Breast epithelium (tissue), 4 donors: ENCODE measurements around the gene FBXW9. TPM values are rescaled to one million over a fixed set of nuclear protein-coding genes. Genes with fewer than 3 reads are reported as not detected.

Experiments
- DNase-seq, 2 donors: peaks; one replicate each; pipeline ENCODE4 v3.0.0-alpha.2; 2019; ENCODE audit warnings: low spot score in 2 of 2
- H3K27ac ChIP-seq, 2 donors: fragments of 200-600 bp; sonication (generic) in 1 of 2; one replicate each; pipeline ENCODE4 v1.5.1; 2016 to 2019; ENCODE audit warnings: mild to moderate bottlenecking in 1 of 2
- H3K27me3 ChIP-seq, 2 donors: fragments of 200-600 bp; sonication (generic) in 1 of 2; one replicate each; pipeline versions ENCODE4 v1.5.1 to v1.6.0; 2017 to 2019; ENCODE audit warnings: control low read depth in 1 of 2, mild to moderate bottlenecking in 1 of 2
- H3K36me3 ChIP-seq: fragments of 200-600 bp; one replicate; pipeline ENCODE4 v1.5.1; 2019
- H3K4me1 ChIP-seq, 2 donors: fragments of 200-600 bp; sonication (generic); one replicate each; pipeline ENCODE4 v1.5.1; 2016 to 2019; ENCODE audit warnings: control low read depth in 1 of 2
- H3K4me3 ChIP-seq, 3 donors: fragments of 200-600 bp; sonication (generic); 1 replicate in 2 of 3; 2 replicates in 1 of 3; pipeline ENCODE4 v1.5.1; 2016 to 2019; ENCODE audit warnings: mild to moderate bottlenecking in 3 of 3, moderate library complexity in 2 of 3
- H3K9me3 ChIP-seq, 2 donors: fragments of 200-600 bp; sonication (generic) in 1 of 2; one replicate each; pipeline ENCODE4 v1.5.1; 2016 to 2019; ENCODE audit warnings: control low read depth in 1 of 2
- CTCF ChIP-seq, 3 donors: fragments of 450-650 bp; IDR thresholded peaks; one replicate each; pipeline ENCODE4 v1.5.1; 2016 to 2017; ENCODE audit warnings: antibody characterized with exemption in 3 of 3, mild to moderate bottlenecking in 3 of 3, moderate library complexity in 3 of 3
- POLR2A ChIP-seq: fragments of 450-650 bp; IDR thresholded peaks from one replicate; pipeline ENCODE4 v1.6.1; 2016; ENCODE audit warnings: antibody characterized with exemption, mild to moderate bottlenecking, moderate library complexity
- POLR2AphosphoS5 ChIP-seq, 3 donors: sonication (generic); formaldehyde crosslinking; IDR thresholded peaks; one replicate each; pipeline ENCODE4 v1.6.1; 2017; ENCODE audit warnings: antibody characterized with exemption in 3 of 3
- intact Hi-C: fragments of 100-400 bp; cut with DNase I; formaldehyde crosslinking; loops from one replicate; pipeline ENCODE4 v1.15.1; 2023; ENCODE audit warnings: low total_unique reads
- total RNA-seq, 3 donors: library from RNA; depleted of rRNA; stranded (reverse); fragments of >200 nt; gene quantifications; one replicate each; pipeline ENCODE4 v1.1.0, GENCODE V29; 2016

FBXW9 gene
- total RNA-seq, 3 donors from 2014 or later = 4.8 to 13.8 (median 8.5) TPM

GRCh38 chr19:12723641-12724426 is 27.4 kb upstream of the FBXW9 start, which contains the start of gene TNPO2:
Gene TNPO2 (minus strand): TSS chr19:12723932. CDS start chr19:12720977, 2,955 bp downstream.
- no peak for TF ChIP-seq CTCF (IDR thresholded peaks at IDR 0.05)
- TF ChIP-seq POLR2AphosphoS5 (IDR thresholded peaks at IDR 0.05) = no peak
- no peak for TF ChIP-seq POLR2A
- no peaks in the 10 kb centered on the region for H3K36me3 ChIP-seq
- no peaks in the 10 kb centered on the region for H3K27me3 ChIP-seq
- intact Hi-C loops = no loop called here
- peak within 1 kb of the TSS; percentile 86 to 95 for H3K27ac ChIP-seq
- no peaks in the 10 kb centered on the region for H3K9me3 ChIP-seq
- peaks cover 0 to 4% of the 10 kb centered on the region in 2 donors for H3K4me1 ChIP-seq
- H3K4me3 ChIP-seq = peak within 1 kb of the TSS; percentile 77 to 97 (median 81)
- no peak for DNase-seq

DNA sequence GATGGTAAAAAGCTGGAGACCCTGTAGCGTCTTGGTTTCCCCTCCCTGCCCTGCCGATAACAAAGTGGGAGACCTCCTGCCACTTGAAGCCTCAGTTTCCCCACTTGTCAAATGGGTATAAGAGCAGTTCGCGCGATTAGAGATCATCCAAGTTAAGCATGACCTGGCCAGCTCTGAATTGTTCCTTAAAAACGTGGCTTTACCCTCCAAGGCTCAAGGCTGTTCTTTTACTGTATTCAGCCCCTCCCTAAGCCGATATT is 26.9 kb upstream of the FBXW9 start:
- no peak for DNase-seq
- no peaks in the 10 kb centered on the region for H3K36me3 ChIP-seq
- TF ChIP-seq POLR2AphosphoS5 (IDR thresholded peaks at IDR 0.05) (no peak), POLR2A (no peak)
- no peaks in the 10 kb centered on the region for H3K9me3 ChIP-seq
- H3K4me1 ChIP-seq = peaks cover 0 to 4% of the 10 kb centered on the region in 2 donors
- H3K4me3 ChIP-seq = peak overlapping the region; percentile 77 to 97 (median 81)
- intact Hi-C loops = no loop called here
- no peaks in the 10 kb centered on the region for H3K27me3 ChIP-seq
- peak overlapping the region; percentile 86 to 95 for H3K27ac ChIP-seq

DNA sequence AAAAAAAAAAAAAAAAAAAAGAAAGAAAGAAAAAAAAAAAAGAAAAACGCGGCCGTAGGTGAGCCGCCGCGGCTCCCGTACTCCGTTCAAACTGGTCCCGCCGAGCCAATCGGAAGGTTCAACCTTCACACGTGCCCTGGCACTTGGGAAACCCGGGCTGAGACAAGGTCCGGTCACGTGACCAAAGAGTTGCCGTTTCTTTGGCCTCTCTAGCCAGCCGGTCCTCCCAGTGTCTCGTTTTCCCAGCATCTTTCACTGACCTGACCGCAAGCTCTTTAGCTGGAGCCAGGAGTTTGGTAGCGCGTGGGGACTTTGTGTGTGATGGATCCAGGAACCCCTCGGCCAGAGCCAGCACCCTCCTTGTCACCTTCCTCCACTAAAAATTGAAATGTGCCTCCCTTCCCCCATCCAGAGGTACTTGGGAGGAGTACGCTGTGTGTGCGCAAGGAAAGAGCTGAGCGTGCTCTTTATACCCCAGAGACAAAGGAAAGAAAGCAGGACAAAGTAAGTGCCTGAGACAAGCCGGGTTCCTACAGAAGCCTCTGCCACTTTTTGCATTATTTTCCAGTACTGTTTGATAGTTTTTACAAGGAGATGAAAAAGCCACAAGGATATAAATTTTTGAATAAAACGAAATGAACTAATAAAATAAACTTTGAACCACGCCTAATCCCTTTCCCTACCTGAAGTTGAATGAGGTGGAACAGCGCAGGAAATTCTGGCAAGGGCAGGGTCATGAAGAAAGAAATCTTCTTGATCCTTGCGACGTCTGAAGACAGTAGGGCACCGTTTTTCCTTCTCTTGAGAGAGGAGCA is 26.3 kb upstream of the FBXW9 start:
- peaks cover 0 to 4% of the 10 kb centered on the region in 2 donors for H3K4me1 ChIP-seq
- TF ChIP-seq POLR2A (no peak), CTCF (IDR thresholded peaks at IDR 0.05) (no peak), POLR2AphosphoS5 (IDR thresholded peaks at IDR 0.05) (peak; percentile 49 to 77 (median 74))

GRCh38 chr19:12721656-12722565 is 25.5 kb upstream of the FBXW9 start:
- peak; percentile 68 to 69 for DNase-seq

More for the DNA sequence above, 26.3 kb upstream of the FBXW9 start:
- peak overlapping the region; percentile 77 to 97 (median 81) for H3K4me3 ChIP-seq
- intact Hi-C loops = no loop called here
- H3K36me3 ChIP-seq = no peaks in the 10 kb centered on the region
- no peaks in the 10 kb centered on the region for H3K27me3 ChIP-seq
- H3K9me3 ChIP-seq = no peaks in the 10 kb centered on the region
- peak; percentile 97 to 98 for DNase-seq
- peak overlapping the region; percentile 95 to 98 for H3K27ac ChIP-seq

More at GRCh38 chr19:12721656-12722565, 25.5 kb upstream of the FBXW9 start:
- H3K27me3 ChIP-seq = no peaks in the 10 kb centered on the region
- peak overlapping the region; percentile 95 to 98 for H3K27ac ChIP-seq
- intact Hi-C loops = no loop called here
- TF ChIP-seq POLR2A (no peak), POLR2AphosphoS5 (IDR thresholded peaks at IDR 0.05) (no peak), CTCF (IDR thresholded peaks at IDR 0.05) (no peak)
- H3K4me1 ChIP-seq = peaks cover 0 to 4% of the 10 kb centered on the region in 2 donors
- H3K9me3 ChIP-seq = no peaks in the 10 kb centered on the region
- H3K4me3 ChIP-seq = peak overlapping the region; percentile 77 to 97 (median 81)
- H3K36me3 ChIP-seq = no peaks in the 10 kb centered on the region
